ENCODE data around the gene KYAT1.

DNA sequence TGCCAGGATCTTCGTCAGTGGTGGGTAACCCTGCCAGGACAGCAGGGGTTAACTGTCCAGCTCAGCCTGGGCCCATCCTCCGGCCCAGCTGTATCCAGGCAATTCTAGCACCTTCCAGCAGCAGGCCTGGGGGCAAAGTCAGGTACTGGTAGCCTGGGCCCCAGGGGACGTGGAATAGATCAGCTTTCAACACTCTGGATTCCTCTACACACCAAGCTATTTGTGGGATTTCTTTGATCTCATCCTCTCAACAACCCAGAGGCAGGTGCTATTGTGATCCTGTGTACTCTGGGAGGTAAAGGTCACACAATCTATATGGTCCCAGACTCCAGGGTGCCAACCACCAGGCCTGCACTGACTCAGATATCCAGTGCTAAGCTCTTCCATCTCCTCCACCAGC lies 43.4 kb downstream of the KYAT1 start:
- TF ChIP-seq, protein P1, sequence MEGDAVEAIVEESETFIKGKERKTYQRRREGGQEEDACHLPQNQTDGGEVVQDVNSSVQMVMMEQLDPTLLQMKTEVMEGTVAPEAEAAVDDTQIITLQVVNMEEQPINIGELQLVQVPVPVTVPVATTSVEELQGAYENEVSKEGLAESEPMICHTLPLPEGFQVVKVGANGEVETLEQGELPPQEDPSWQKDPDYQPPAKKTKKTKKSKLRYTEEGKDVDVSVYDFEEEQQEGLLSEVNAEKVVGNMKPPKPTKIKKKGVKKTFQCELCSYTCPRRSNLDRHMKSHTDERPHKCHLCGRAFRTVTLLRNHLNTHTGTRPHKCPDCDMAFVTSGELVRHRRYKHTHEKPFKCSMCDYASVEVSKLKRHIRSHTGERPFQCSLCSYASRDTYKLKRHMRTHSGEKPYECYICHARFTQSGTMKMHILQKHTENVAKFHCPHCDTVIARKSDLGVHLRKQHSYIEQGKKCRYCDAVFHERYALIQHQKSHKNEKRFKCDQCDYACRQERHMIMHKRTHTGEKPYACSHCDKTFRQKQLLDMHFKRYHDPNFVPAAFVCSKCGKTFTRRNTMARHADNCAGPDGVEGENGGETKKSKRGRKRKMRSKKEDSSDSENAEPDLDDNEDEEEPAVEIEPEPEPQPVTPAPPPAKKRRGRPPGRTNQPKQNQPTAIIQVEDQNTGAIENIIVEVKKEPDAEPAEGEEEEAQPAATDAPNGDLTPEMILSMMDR (IDR thresholded peaks at IDR 0.05), result no peak
- TF ChIP-seq POLR2A (IDR thresholded peaks at IDR 0.05) (no peak), POLR2AphosphoS5 (IDR thresholded peaks at IDR 0.05) (no peak), EP300 (IDR thresholded peaks at IDR 0.05) (no peak)
